Adrenal gland (tissue), 12 donors: ENCODE results near the gene FANCG. TPM values are rescaled to one million over a fixed set of nuclear protein-coding genes. Genes with fewer than 3 reads are reported as not detected.

ENCODE experiments used
- DNase-seq, 7 donors: peaks; one replicate each; pipeline ENCODE4 v3.0.0-alpha.2; 2019 to 2020
- H3K27ac ChIP-seq, 5 donors: fragments of 200-600 bp; sonication (generic) in 4 of 5; 1 replicate in 3 of 5; 2 replicates in 2 of 5; pipeline versions ENCODE4 v1.5.1 to v1.8.0; 2016 to 2020; ENCODE audit warnings: mild to moderate bottlenecking in 1 of 5
- H3K27me3 ChIP-seq: fragments of 200-600 bp; 2 replicates; pipeline ENCODE4 v1.8.0; 2021
- H3K36me3 ChIP-seq, 2 donors: fragments of 200-600 bp; replicated peaks in 1 of 2; 1 replicate in 1 of 2; 2 replicates in 1 of 2; pipeline versions ENCODE4 v1.5.1 to v1.8.0; 2018 to 2022
- H3K4me1 ChIP-seq, 2 donors: fragments of 200-600 bp; replicated peaks in 1 of 2; 1 replicate in 1 of 2; 2 replicates in 1 of 2; pipeline versions ENCODE4 v1.5.1 to v1.8.0; 2018 to 2021
- H3K4me3 ChIP-seq, 4 donors: fragments of 200-600 bp; sonication (generic) in 3 of 4; one replicate each; pipeline ENCODE4 v1.5.1; 2016 to 2018
- H3K9me3 ChIP-seq, 3 donors: fragments of 200-600 bp; sonication (generic) in 1 of 3; replicated peaks in 1 of 3; 1 replicate in 2 of 3; 2 replicates in 1 of 3; pipeline versions ENCODE4 v1.5.1 to v1.8.0; 2016 to 2021
- CTCF ChIP-seq, 6 experiments: fragments of 450-650 bp in 4 of 6; fragments of 200-600 bp in 2 of 6; sonication (generic) in 1 of 6; IDR thresholded peaks; 1 replicate in 5 of 6; 2 replicates in 1 of 6; pipeline versions ENCODE4 v1.5.1 to v1.8.0; 2016 to 2021; ENCODE audit warnings: antibody characterized with exemption in 6 of 6, mild to moderate bottlenecking in 2 of 6, moderate library complexity in 1 of 6
- POLR2A ChIP-seq, 2 donors: fragments of 450-650 bp; IDR thresholded peaks; one replicate each; pipeline ENCODE4 v1.6.1; 2017; ENCODE audit warnings: antibody characterized with exemption in 2 of 2, mild to moderate bottlenecking in 2 of 2, moderate library complexity in 1 of 2
- WGBS, 4 donors: extraction: QIAGEN DNeasy Blood & Tissue Kit in 2 of 4; methylation state at CpG; one replicate each; pipeline versions ENCODE4 v1.1.5 to v1.1.7; 2013 to 2017; 5-methylcytosine and 5-hydroxymethylcytosine counted together
- intact Hi-C, 2 donors: fragments of 100-400 bp; cut with DNase I; formaldehyde crosslinking; loops; one replicate each; pipeline versions ENCODE4 v1.14.1 to v1.15.0; 2022 to 2023
- polyA plus RNA-seq, 3 donors: library from polyadenylated mRNA; stranded (reverse); fragments of 200-250 nt in 2 of 3; fragments of 350-450 nt in 1 of 3; fragmentation: Illumina TruSeq in 1 of 3; extraction: RNeasy Lipid Tissue Mini Kit (QIAGEN cat#74804) in 1 of 3; gene quantifications; one replicate each; pipeline ENCODE4 v1.2.3, GENCODE V29; 2013 to 2014
- small RNA-seq, 2 donors: library from RNA; depleted of rRNA; stranded (forward); fragments of <200 nt; gene quantifications; one replicate each; pipeline ENCODE3, GENCODE V24; 2016
- total RNA-seq, 9 donors: library from RNA; depleted of rRNA in 4 of 9; stranded (reverse); fragments of >200 nt in 4 of 9; fragments of 120-200 nt in 1 of 9; fragmentation: NEBNext Ultra II Directional in 1 of 9; extraction: Animal tissue kit (Norgen Biotek cat#: 25700) in 1 of 9; gene quantifications; one replicate each; pipeline versions ENCODE4 v1.1.0 to v1.2.4, GENCODE V29; 2013 to 2023
- donor health status: healthy with polysubstance abuse.
- donor health status: Bipolar disorder and iron deficiency.
- donor health status: DM: yes; HTN: yes; CAD: no.
- donor health status: DM: no; HTN: no; CAD: no.
- donor health status: DM: no; HTN: no; CAD: no.
- donor health status: DM: yes; HTN: yes; CAD: no.

Gene FANCG
- total and polyA plus RNA-seq, 12 donors, result 5.5 to 31.2 (median 13.4) TPM

GRCh38 chr9:35026671-35027070 is 53.1 kb downstream of the FANCG start:
- peak in 2 of 7 donors; percentile 30 to 43 for DNase-seq
- TF ChIP-seq CTCF (IDR thresholded peaks at IDR 0.05), result no peak
- TF ChIP-seq POLR2A (IDR thresholded peaks at IDR 0.05), result peak in 1 of 2 donors; percentile 4
- Histone ChIP-seq H3K4me1 (peaks cover 12 to 18% of the 10 kb centered on the region in 2 donors), H3K36me3 (peaks cover 0 to 9% of the 10 kb centered on the region in 2 donors), H3K9me3 (no peaks in the 10 kb centered on the region), H3K4me3 (no peak overlapping the region), H3K27ac (peak overlapping the region; percentile 74 to 88 (median 82)), H3K27me3 (no peaks in the 10 kb centered on the region)
- intact Hi-C loops, result no loop called here
- 37 to 53% (median 41%) methylated on average over 3 of the region's 3 CpGs for WGBS, 4 donors

Small RNAs within 50 kb of the gene (small RNA-seq; reads per million reads assigned to genes)
- gene RN7SL338P, result 0 reads per million in 2 donors

Other genes with a start within 250 kb of the FANCG start
- 1 to 10 TPM in 1 of 9 donors, under 1 TPM in 7, not detected in 1; 0.09 to 1.7 (median 0.19) TPM for gene PHF24, start 121.7 kb downstream of the FANCG start, total RNA-seq
- under 1 TPM; 0.13 to 0.16 (median 0.16) TPM for gene PHF24, start 121.7 kb downstream of the FANCG start, polyA plus RNA-seq
- gene DNAJB5, start 90.2 kb downstream of the FANCG start, total RNA-seq, result 10 to 100 TPM in 7 of 9 donors, 1 to 10 TPM in 2; 6.2 to 22.4 (median 13.3) TPM
- 10 to 100 TPM; 13.4 to 19.8 (median 16.6) TPM for gene DNAJB5, start 90.2 kb downstream of the FANCG start, polyA plus RNA-seq
- 100 to 1,000 TPM; 193 to 555 (median 253) TPM for gene VCP, start 7.3 kb downstream of the FANCG start, total RNA-seq
- 100 to 1,000 TPM in 1 of 3 donors, 10 to 100 TPM in 2; 65.1 to 393 (median 73.9) TPM for gene VCP, start 7.3 kb downstream of the FANCG start, polyA plus RNA-seq
- gene PIGO, start 16.6 kb upstream of the FANCG start, total RNA-seq, result 10 to 100 TPM; 19.7 to 37.4 (median 32.1) TPM
- gene PIGO, start 16.6 kb upstream of the FANCG start, polyA plus RNA-seq, result 10 to 100 TPM; 24.4 to 28.4 (median 24.9) TPM
- 100 to 1,000 TPM; 132 to 186 (median 146) TPM for gene STOML2, start 23.2 kb upstream of the FANCG start, total RNA-seq
- gene STOML2, start 23.2 kb upstream of the FANCG start, polyA plus RNA-seq, result 100 to 1,000 TPM in 1 of 3 donors, 10 to 100 TPM in 2; 47.9 to 105 (median 69.2) TPM
- gene ATOSB, start 35.9 kb upstream of the FANCG start, total RNA-seq, result 10 to 100 TPM; 12.1 to 20.4 (median 16.9) TPM
- 10 to 100 TPM; 18.3 to 51.2 (median 25.3) TPM for gene ATOSB, start 35.9 kb upstream of the FANCG start, polyA plus RNA-seq
- gene UNC13B, start 82.1 kb upstream of the FANCG start, total RNA-seq, result 10 to 100 TPM; 18.7 to 42.2 (median 34.3) TPM
- 10 to 100 TPM; 11.1 to 31.3 (median 13.3) TPM for gene UNC13B, start 82.1 kb upstream of the FANCG start, polyA plus RNA-seq